H1 (cell line): Measurements from ENCODE around the gene ENTR1. TPM values are rescaled to one million over a fixed set of nuclear protein-coding genes. Genes with fewer than 3 reads are reported as not detected.
A peak's percentile ranks its signal among the peaks of the same experiment; 100 is the strongest.

Experiments
- CTCF ChIA-PET: fragments of 300-600 bp; sonication (Branson Sonifier 250); formaldehyde crosslinking; loops from one replicate; lab custom pipeline; 2021; ENCODE audit not compliant: partially characterized antibody; lab: Charles Lee
- POLR2A ChIA-PET: fragments of 300-600 bp; sonication (Branson Sonifier 250); formaldehyde crosslinking; loops from one replicate; lab custom pipeline; 2021; ENCODE audit warnings: inconsistent platforms; ENCODE audit not compliant: partially characterized antibody; lab: Charles Lee
- DNase-seq, 2 experiments: peaks; one replicate each; pipeline versions ENCODE4 v3.0.0 to v3.0.0-alpha.2; 2010 to 2022; ENCODE audit warnings: low spot score in 2 of 2, low read depth in 1 of 2, mixed read lengths in 1 of 2
- FAIRE-seq: peaks from 2 replicates; lab custom pipeline; 2011; peaks lifted over from hg19 to GRCh38; lab: Jason Lieb, UNC
- H2AFZ ChIP-seq: 2 replicates; pipeline ENCODE4 v1.8.1; 2012; ENCODE audit warnings: low read length, inconsistent platforms
- H2AK5ac ChIP-seq: 2 replicates; pipeline ENCODE4 v1.6.1; 2013; ENCODE audit warnings: low read depth, low read length
- H2BK120ac ChIP-seq: replicated peaks from 2 replicates; pipeline ENCODE3; 2013; ENCODE audit warnings: low read depth, low read length, inconsistent platforms
- H2BK12ac ChIP-seq: 2 replicates; pipeline ENCODE4 v1.6.1; 2013; ENCODE audit warnings: low read depth, low read length
- H2BK15ac ChIP-seq: 2 replicates; pipeline ENCODE4 v1.6.1; 2013; ENCODE audit warnings: low read length
- H2BK20ac ChIP-seq: 2 replicates; pipeline ENCODE4 v1.6.1; 2013; ENCODE audit warnings: low read length
- H2BK5ac ChIP-seq: 2 replicates; pipeline ENCODE4 v1.6.1; 2013; ENCODE audit warnings: low read depth, low read length
- H3K14ac ChIP-seq: 2 replicates; pipeline ENCODE4 v1.6.1; 2013; ENCODE audit warnings: inconsistent platforms; ENCODE audit not compliant: insufficient read length
- H3K18ac ChIP-seq: 2 replicates; pipeline ENCODE4 v1.6.1; 2013; ENCODE audit warnings: low read length; ENCODE audit errors: extremely low read depth
- H3K23ac ChIP-seq: 2 replicates; pipeline ENCODE4 v1.6.1; 2013; ENCODE audit warnings: inconsistent platforms; ENCODE audit not compliant: insufficient read length
- H3K23me2 ChIP-seq: 2 replicates; pipeline ENCODE4 v1.6.1; 2013; ENCODE audit warnings: low read depth, low read length
- H3K27ac ChIP-seq: 2 replicates; pipeline ENCODE4 v1.6.1; 2011; ENCODE audit warnings: low read depth, low read length, inconsistent platforms
- H3K27me3 ChIP-seq, 4 experiments: replicated peaks in 1 of 4; 1 replicate in 1 of 4; 2 replicates in 3 of 4; pipeline versions ENCODE4 v1.6.1 to v1.8.1; 2011 to 2013; ENCODE audit warnings: low read length in 3 of 4, mild to moderate bottlenecking in 3 of 4, inconsistent platforms in 2 of 4, mixed read lengths in 2 of 4, moderate library complexity in 1 of 4; ENCODE audit not compliant: control insufficient read depth in 3 of 4, insufficient read depth in 3 of 4; ENCODE audit errors: extremely low read depth in 1 of 4
- H3K36me3 ChIP-seq, 4 experiments: 2 replicates each; pipeline versions ENCODE4 v1.6.1 to v1.8.1; 2011 to 2013; ENCODE audit warnings: mild to moderate bottlenecking in 4 of 4, low read length in 3 of 4, moderate library complexity in 2 of 4, control low read depth in 1 of 4, inconsistent platforms in 1 of 4; ENCODE audit not compliant: insufficient read depth in 4 of 4, control insufficient read depth in 2 of 4
- H3K4ac ChIP-seq: replicated peaks from 2 replicates; pipeline ENCODE3; 2013; ENCODE audit warnings: low read length, low read depth, mixed read lengths, inconsistent platforms; ENCODE audit not compliant: insufficient read length
- H3K4me1 ChIP-seq, 4 experiments: replicated peaks in 1 of 4; 1 replicate in 1 of 4; 2 replicates in 3 of 4; pipeline versions ENCODE4 v1.6.1 to v1.8.1; 2011 to 2013; ENCODE audit warnings: low read length in 3 of 4, inconsistent platforms in 2 of 4, mixed read lengths in 1 of 4; ENCODE audit not compliant: insufficient read depth in 4 of 4, control insufficient read depth in 3 of 4
- H3K4me2 ChIP-seq, 2 experiments: 2 replicates each; pipeline versions ENCODE4 v1.6.1 to v1.8.1; 2011 to 2013; ENCODE audit warnings: low read depth in 2 of 2, low read length in 2 of 2, control low read depth in 1 of 2, inconsistent platforms in 1 of 2, mild to moderate bottlenecking in 1 of 2; ENCODE audit not compliant: insufficient read depth in 1 of 2
- H3K4me3 ChIP-seq, 4 experiments: fragments of 200-600, 300-600 bp in 1 of 4; sonication (generic), shearing (Covaris generic), sonication (Bioruptor Twin) in 1 of 4; 2 replicates each; pipeline versions ENCODE4 v1.5.1 to v1.8.1; 2011 to 2016; ENCODE audit warnings: low read length in 4 of 4, low read depth in 3 of 4, control low read depth in 2 of 4, inconsistent platforms in 2 of 4, mild to moderate bottlenecking in 2 of 4, mixed read lengths in 1 of 4, moderate library complexity in 1 of 4; ENCODE audit not compliant: insufficient read depth in 2 of 4; ENCODE audit errors: extremely low read depth in 1 of 4
- H3K56ac ChIP-seq: replicated peaks from 2 replicates; pipeline ENCODE3; 2013; ENCODE audit warnings: low read depth, mild to moderate bottlenecking, mixed read lengths, low read length, inconsistent platforms; ENCODE audit not compliant: insufficient read length
- H3K79me1 ChIP-seq: 2 replicates; pipeline ENCODE4 v1.6.1; 2013; ENCODE audit warnings: low read depth, low read length, control low read depth
- H3K79me2 ChIP-seq, 2 experiments: 2 replicates each; pipeline versions ENCODE4 v1.6.1 to v1.8.1; 2012 to 2013; ENCODE audit warnings: low read length in 2 of 2, mild to moderate bottlenecking in 2 of 2, inconsistent platforms in 1 of 2; ENCODE audit not compliant: insufficient read depth in 2 of 2, control insufficient read depth in 1 of 2
- H3K9ac ChIP-seq, 4 experiments: replicated peaks in 1 of 4; 1 replicate in 1 of 4; 2 replicates in 3 of 4; pipeline versions ENCODE4 v1.6.1 to v1.8.1; 2011 to 2013; ENCODE audit warnings: low read depth in 3 of 4, low read length in 3 of 4, control low read depth in 2 of 4, mild to moderate bottlenecking in 2 of 4, moderate library complexity in 2 of 4, inconsistent platforms in 1 of 4; ENCODE audit errors: extremely low read depth in 1 of 4
- H3K9me3 ChIP-seq, 2 experiments: 2 replicates each; pipeline versions ENCODE4 v1.6.1 to v1.8.1; 2012 to 2013; ENCODE audit warnings: mild to moderate bottlenecking in 2 of 2, moderate library complexity in 2 of 2, control low read depth in 1 of 2, inconsistent platforms in 1 of 2, low read depth in 1 of 2, low read length in 1 of 2, mixed read lengths in 1 of 2; ENCODE audit not compliant: insufficient read depth in 2 of 2
- H4K20me1 ChIP-seq, 2 experiments: replicated peaks in 1 of 2; 2 replicates each; pipeline versions ENCODE3 to v1.8.1; 2011 to 2013; ENCODE audit warnings: inconsistent platforms in 2 of 2, low read length in 2 of 2, mild to moderate bottlenecking in 1 of 2; ENCODE audit not compliant: insufficient read depth in 2 of 2, control insufficient read depth in 1 of 2
- H4K5ac ChIP-seq: 2 replicates; pipeline ENCODE4 v1.6.1; 2013; ENCODE audit warnings: low read length, low read depth, mixed read lengths, inconsistent platforms; ENCODE audit not compliant: insufficient read length
- H4K8ac ChIP-seq: 2 replicates; pipeline ENCODE4 v1.8.0; 2013; ENCODE audit warnings: mild to moderate bottlenecking, moderate library complexity, low read length, inconsistent platforms; ENCODE audit not compliant: insufficient read depth; ENCODE audit errors: extremely low read depth
- H4K91ac ChIP-seq: replicated peaks from 2 replicates; pipeline ENCODE3; 2013; ENCODE audit warnings: low read length, mixed read lengths, inconsistent platforms; ENCODE audit not compliant: insufficient read length
- GABPA ChIP-seq: IDR thresholded peaks from 2 replicates; pipeline ENCODE4 v1.6.1; 2011; ENCODE audit warnings: mild to moderate bottlenecking, low read length, moderate library complexity, borderline replicate concordance; ENCODE audit not compliant: insufficient read depth
- KDM1A ChIP-seq: fragments of 200-600, 300-600 bp; sonication (generic); IDR thresholded peaks from 2 replicates; pipeline ENCODE4 v1.7.1; 2016; ENCODE audit warnings: mild to moderate bottlenecking, low read length, borderline replicate concordance
- SP4 ChIP-seq: IDR thresholded peaks from 2 replicates; pipeline ENCODE4 v1.6.1; 2012; ENCODE audit warnings: low read length, inconsistent platforms
- WGBS, 2 experiments: shearing (Covaris generic) in 1 of 2; methylation state at CpG; one replicate each; pipeline versions ENCODE4 v1.1.6 to v1.1.7; 2013 to 2015; ENCODE audit warnings: low lambda C conversion rate in 2 of 2, mixed read lengths in 2 of 2, inconsistent platforms in 1 of 2, low coverage in 1 of 2, missing lambda C conversion rate in 1 of 2; ENCODE audit not compliant: insufficient replicate concordance in 2 of 2, insufficient coverage in 1 of 2, insufficient read length in 1 of 2; ENCODE audit errors: extremely low coverage in 1 of 2, missing lambda C conversion rate in 1 of 2; 5-methylcytosine and 5-hydroxymethylcytosine counted together
- polyA plus RNA-seq, 7 experiments: library from polyadenylated mRNA; depleted of rRNA in 3 of 7; stranded (reverse) in 5 of 7; unstranded in 2 of 7; fragments of >200 nt in 5 of 7; fragments of 200-250 nt in 2 of 7; gene quantifications; 1 replicate in 5 of 7; 2 replicates in 1 of 7; 4 replicates in 1 of 7; pipeline versions ENCODE4 v1.2.1 to v1.2.3, GENCODE V29; 2011 to 2013; ENCODE audit warnings: missing spikeins in 2 of 7, mixed read lengths in 2 of 7
- total RNA-seq: library from RNA; stranded (reverse); fragmentation: NEBNext Ultra II Directional; extraction: Animal tissue kit (Norgen Biotek cat#: 25700); gene quantifications from 2 replicates; pipeline ENCODE4 v1.2.1, GENCODE V29; 2021

Gene ENTR1
- total and polyA plus RNA-seq, 2 of the 8 experiments (the other 6 are each of a cell fraction or from before 2014, with no cell fraction given) = 65.2 to 102 TPM

DNA sequence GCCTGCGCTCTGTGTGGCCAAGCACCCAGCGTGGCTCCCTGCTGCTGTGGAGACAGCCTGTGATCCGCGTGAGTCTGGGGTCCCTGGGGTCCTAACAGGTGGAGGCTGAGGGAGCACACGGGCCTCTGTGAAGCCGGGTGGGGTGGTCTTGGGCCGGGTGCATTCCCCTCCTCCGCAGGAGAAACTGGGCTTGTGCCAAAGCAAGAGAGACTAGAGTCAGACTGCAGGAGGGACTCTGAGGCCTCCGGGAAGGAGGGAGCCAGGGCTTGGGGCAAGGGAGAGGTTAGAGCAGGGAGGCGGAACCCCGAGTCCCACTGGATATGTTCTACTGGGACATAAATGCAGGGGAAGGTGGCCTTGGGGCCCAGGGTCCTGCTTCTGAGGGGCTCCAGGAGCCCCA is 57.3 kb downstream of the ENTR1 start:
- H3K23ac ChIP-seq = no peak overlapping the region
- no peak overlapping the region for H3K18ac ChIP-seq
- no peak overlapping the region for H2AFZ ChIP-seq
- no peak overlapping the region for H2BK12ac ChIP-seq
- H3K4me3 ChIP-seq = no peak overlapping the region
- no peak for DNase-seq
- no peak overlapping the region for H3K27ac ChIP-seq
- H4K8ac ChIP-seq = peak overlapping the region; percentile 68; the same call in 1 of the 2 replicates
- H3K9ac ChIP-seq = no peak overlapping the region
- H2BK15ac ChIP-seq = no peak overlapping the region
- H3K4ac ChIP-seq = no peak overlapping the region
- ChIA-PET POLR2A (interaction anchor here (1.0 to 1.2 kb wide), 3 partner anchors 10 to 131 kb away, joined by 3 to 4 read pairs (median 3); partner anchors contain the start of gene DNLZ), CTCF (interaction anchor here (0.6 to 2.0 kb wide), 3 partner anchors 9 to 43 kb away, joined by 3 to 22 read pairs (median 4); no protein-coding TSS in a partner anchor)
- no peak for FAIRE-seq
- no peak overlapping the region for H2AK5ac ChIP-seq
- H4K91ac ChIP-seq = no peak overlapping the region
- H3K14ac ChIP-seq = no peak overlapping the region
- H3K9me3 ChIP-seq = no peaks in the 10 kb centered on the region
- no peak overlapping the region for H2BK120ac ChIP-seq
- no peak overlapping the region for H4K5ac ChIP-seq
- H2BK5ac ChIP-seq = no peak overlapping the region
- no peaks in the 10 kb centered on the region; a peak in 2 of 7 replicates for H3K27me3 ChIP-seq
- H3K79me2 ChIP-seq = no peaks in the 10 kb centered on the region
- H3K4me1 ChIP-seq = no peaks in the 10 kb centered on the region
- no peaks in the 10 kb centered on the region for H3K23me2 ChIP-seq
- H3K56ac ChIP-seq = no peak overlapping the region
- no peaks in the 10 kb centered on the region; a peak in 1 of 8 replicates for H3K36me3 ChIP-seq
- no peak overlapping the region for H2BK20ac ChIP-seq
- no peaks in the 10 kb centered on the region for H4K20me1 ChIP-seq
- no peak overlapping the region for H3K4me2 ChIP-seq
- no peaks in the 10 kb centered on the region for H3K79me1 ChIP-seq
- WGBS, 2 experiments = 94% methylated on average over 11 of the region's 11 CpGs; no CpG with 5 or more reads in 1 of the 2 experiments
- peak; percentile 55; the same call in 1 of the 2 replicates for TF ChIP-seq KDM1A
- no peak for TF ChIP-seq GABPA
- TF ChIP-seq SP4 = no peak
